NCI-H2171 treated with DMSO at 0.1 percent for 48 hours (cell line): ENCODE data around the gene PSMD4.
"Not testable (repeated sequence)": the region's sequence is repeated elsewhere in the genome, so short reads cannot be mapped to it uniquely, and the experiment has no call there.

Experiments used
- DNase-seq: peaks from one replicate; lab custom pipeline; 2025; lab: John Stamatoyannopoulos, UW

Gene PSMD4

DNA sequence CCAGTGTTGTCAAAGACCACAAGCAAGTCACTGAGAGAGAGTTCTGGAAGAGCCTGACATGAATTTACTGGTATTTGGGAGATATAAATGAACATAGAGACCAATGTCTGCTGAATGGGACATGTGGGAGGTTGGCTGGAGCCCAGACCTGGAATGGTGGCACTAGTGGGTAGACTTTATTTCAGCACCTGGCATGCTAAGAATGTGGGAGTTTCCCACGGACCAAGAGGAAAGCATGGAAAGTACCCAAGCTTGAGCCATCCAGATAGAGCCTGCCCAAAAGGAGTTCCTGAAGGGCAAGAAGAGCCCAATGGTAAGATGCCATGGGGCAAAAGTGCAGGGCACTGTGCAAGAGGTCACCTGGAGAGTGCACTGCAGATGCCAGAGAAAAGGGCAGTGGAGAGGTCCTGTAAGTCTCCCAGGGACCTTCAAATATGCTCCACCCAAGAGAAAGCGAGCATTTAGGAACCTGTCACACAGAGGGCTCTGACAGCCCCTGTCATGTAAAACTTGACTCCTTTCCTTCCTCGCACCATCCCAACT is 19.5 kb downstream of the PSMD4 start:
- DNase-seq = no peak

DNA sequence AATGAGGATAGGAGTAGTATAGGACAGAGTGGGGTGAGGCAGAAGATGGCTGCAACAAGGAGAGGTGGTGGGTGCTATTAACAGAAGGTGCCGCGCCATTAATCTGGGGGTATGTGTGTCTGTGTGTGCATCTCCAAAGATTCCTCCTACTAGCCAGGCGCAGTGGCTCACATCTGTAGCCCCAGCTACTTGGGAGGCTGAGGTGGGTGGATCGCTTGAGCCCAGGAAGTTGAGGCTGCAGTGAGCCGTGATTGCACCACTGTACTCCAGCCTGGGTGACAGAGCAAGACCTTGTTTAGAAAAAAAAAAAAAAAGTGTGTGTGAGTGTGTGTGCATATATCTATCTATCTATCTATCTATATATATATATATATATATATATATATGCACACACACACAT is 20.8 kb downstream of the PSMD4 start:
- not testable (repeated sequence) for DNase-seq

DNA sequence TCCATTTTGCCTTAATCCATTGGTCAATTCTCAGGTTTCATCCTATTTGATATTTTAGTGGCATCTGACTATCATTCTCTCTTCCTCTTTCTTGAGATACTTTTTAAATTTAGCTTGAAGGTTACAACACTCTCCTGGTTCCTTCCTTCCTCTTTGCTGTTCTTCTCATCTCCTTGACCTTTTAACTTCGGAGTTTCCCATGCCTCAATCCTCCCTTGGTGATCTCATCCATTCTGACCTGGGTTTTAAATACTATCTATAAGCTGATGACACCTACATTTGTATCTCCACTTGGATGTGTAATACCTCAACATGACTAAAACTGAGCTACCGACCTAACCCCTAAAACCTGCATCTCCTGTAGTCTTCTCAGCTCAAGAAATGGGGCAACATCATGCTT is 22.7 kb downstream of the PSMD4 start:
- no peak for DNase-seq

DNA sequence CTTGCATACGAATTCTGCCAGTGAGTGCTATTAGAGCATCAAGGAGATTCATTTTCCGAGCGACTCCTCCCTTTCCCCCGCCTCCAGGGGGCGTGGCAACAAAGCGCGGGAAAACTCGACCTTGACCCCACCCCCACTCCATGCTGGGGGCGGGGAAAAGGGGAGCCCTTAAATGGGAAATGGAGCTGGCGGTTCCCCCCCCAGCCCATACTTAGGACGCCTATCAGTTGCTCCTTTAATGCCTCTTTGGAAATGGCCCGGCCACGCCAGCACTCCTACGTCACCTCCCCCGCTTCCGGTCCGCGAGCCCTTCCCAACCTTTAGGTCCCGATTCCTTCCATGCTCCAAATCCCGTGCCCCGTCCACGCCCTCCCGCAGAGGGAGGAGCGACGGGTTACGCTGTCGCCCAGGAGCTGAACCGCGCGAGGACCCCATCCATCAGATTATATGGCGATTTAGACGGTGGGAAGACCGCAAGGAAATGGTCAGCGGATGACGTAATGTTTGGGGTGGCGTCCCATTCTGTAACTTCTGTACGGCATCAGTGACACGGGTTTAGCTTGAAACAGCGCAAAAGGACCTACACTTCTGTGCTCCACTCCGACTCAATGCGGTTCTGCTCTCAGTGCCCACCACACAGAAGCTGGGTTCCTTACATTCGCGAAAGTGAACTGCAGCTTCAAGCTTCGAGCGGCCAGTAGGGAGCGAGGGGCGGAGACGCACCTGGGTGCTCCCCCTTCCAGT is 26.9 kb downstream of the PSMD4 start:
- peak; percentile 96 for DNase-seq

DNA sequence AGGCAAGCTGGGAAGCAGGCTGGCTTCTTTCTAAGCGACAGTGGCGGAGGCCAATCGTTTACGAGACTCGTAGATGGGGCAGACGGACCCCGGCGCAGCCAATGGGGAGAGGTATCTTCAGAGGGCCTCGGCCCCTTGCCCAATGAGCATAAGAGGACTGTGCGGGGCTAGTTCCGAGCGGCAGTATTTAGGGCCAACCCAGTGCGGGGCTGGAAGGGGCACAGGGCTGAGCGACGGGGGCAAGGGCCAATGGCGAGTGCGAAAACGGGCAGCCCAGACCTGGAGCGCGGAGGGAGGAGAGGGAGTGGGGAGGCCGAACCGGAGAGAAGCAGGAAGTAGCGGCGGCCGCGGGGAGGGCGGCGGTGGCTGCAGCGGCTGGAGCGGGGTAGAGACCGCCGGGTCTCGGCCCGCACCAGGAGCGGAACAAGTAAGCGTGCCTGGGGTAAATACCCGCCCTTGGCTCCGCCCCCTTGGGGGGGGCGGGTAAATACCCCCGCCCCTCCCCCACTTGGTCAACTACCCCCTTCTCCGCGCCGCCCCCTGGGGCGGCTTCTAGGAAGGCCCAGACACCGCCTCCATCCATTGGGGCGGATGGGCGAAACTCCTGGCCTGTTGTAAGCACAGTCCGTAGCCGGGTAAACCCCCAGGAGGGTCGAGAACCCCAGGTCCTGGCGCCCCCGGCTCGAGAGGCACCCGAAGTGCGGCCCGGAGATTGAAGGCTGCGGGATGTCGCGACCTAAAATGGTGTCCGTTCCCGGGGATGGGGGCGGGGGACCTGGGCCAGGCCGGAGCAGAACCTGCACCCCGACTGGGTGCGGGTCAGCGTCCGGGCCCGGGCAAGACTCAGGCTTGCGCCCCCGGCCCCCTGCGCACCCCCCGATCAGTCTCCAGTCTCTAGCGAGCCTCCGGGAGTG is 27.7 kb downstream of the PSMD4 start, which contains the start of gene ZNF687:
ZNF687 (plus strand) TSS at position 331 of the 914 bp plus-strand sequence. CDS start 3,993 bp downstream, outside the sequence.
- peak; percentile 100 for DNase-seq

DNA sequence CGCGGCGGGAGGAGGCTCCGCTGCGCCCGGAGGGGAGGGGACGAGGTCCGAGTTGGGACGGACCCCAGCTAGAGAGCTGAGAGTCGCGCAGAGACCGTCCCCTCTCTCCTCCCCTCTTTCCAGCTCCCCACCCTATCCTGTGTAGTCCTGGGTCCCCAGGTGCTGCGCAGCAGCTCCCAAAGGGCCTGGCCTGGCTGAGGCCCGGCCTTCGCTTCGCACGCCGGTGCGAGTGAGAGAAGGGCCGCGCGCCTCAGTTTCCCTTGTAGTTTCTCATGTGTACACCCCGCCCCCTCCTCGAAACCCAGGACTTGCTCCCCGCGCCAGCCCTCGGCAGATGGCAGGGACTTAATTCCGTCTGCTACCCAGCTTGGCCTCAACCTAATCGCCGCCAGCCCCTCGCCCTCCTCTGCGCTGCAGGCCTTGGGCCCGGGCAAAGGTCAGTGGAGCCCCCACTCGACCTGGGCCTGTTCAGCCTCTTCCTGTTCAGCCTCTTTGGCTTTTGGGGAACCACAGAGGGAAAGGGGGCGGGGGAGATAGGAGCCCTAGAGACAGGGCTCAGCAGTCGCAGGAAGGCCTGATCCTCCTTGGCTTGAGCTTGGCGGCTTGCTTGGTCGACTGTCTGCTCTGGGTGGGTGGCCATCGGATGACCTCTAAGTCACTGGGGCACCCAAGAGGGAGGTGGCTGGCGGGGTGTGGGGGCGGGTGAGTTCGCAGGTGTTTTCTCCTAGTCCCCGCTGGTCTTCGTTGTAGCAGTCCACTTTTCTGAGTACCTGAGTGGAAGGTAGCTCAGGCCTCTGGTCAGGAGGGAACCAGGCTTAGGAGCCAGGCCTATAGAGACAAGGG is 28.6 kb downstream of the PSMD4 start:
- DNase-seq = peak; percentile 22

DNA sequence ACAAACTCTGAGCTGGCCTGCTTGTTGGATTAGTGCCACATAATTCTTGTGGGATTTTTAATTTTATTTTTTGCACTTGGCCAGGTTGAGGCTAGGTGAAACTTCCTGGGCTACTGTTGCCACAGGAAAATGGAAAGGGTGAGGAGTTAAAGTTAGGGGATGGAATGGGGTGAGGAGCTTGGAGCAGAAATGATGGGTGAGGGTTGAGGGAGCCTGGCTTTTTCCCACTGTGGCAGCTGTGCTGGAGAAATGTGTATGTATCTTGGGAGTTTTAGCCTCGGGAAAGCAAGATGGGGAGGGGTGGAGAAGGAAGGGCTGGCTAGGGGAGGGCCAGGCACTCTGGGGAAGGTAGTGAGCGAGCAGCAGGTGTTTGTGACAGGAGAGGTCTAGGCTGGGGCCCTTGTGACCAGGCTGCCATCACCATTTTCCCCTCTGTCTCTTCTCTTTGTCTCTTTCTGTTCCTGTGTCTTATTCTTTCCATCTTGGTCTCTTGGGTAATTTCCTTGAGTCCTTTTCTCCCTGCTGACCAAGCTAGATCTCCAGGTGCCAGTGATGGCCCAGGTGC is 29.6 kb downstream of the PSMD4 start:
- DNase-seq = no peak

DNA sequence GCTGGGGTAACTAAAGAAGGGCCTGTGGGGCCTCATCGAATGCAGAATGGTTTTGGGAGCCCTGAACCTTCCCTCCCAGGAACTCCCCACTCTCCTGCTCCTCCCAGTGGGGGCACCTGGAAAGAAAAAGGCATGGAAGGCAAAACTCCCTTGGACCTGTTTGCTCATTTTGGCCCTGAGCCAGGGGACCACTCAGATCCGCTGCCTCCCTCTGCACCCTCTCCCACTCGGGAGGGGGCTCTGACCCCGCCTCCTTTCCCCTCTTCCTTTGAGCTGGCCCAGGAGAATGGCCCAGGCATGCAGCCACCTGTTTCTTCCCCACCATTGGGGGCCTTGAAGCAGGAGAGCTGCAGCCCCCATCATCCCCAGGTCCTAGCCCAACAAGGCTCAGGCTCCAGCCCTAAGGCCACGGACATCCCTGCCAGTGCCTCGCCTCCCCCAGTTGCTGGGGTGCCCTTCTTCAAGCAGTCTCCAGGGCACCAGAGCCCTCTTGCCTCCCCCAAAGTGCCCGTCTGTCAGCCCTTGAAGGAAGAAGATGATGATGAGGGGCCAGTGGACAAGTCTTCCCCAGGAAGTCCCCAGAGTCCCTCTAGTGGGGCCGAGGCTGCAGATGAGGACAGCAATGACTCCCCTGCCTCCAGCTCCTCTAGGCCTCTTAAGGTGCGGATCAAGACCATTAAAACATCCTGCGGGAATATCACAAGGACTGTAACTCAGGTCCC is 32.2 kb downstream of the PSMD4 start:
- no peak for DNase-seq

DNA sequence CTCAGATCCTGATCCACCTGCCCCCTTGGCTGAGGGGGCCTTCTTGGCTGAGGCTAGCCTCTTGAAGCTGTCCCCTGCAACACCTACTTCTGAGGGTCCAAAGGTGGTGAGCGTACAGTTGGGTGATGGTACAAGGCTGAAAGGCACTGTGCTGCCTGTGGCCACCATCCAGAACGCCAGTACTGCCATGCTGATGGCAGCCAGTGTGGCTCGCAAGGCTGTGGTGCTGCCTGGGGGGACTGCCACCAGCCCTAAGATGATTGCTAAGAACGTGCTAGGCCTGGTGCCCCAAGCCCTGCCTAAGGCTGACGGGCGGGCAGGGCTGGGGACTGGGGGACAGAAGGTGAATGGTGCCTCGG is 32.8 kb downstream of the PSMD4 start:
- DNase-seq = no peak

DNA sequence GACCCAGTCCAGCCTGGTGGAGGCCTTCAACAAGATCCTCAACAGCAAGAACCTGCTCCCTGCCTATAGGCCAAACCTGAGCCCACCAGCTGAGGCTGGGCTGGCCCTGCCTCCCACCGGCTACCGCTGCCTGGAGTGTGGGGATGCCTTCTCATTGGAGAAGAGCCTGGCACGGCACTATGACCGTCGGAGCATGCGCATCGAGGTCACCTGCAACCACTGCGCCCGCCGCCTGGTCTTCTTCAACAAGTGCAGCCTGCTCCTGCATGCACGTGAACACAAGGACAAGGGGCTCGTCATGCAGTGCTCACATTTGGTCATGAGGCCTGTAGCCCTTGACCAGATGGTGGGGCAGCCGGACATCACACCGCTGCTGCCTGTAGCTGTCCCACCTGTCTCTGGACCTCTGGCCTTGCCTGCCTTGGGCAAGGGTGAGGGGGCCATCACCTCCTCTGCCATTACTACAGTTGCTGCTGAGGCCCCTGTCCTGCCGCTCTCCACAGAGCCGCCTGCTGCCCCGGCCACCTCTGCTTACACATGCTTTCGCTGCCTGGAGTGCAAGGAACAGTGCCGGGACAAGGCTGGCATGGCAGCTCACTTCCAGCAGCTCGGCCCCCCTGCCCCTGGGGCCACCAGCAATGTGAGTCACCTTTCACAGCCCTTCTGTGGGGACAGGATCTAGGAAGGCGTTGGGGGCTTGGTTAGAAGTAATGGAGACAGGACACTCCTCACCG is 33.4 kb downstream of the PSMD4 start:
- no peak for DNase-seq

DNA sequence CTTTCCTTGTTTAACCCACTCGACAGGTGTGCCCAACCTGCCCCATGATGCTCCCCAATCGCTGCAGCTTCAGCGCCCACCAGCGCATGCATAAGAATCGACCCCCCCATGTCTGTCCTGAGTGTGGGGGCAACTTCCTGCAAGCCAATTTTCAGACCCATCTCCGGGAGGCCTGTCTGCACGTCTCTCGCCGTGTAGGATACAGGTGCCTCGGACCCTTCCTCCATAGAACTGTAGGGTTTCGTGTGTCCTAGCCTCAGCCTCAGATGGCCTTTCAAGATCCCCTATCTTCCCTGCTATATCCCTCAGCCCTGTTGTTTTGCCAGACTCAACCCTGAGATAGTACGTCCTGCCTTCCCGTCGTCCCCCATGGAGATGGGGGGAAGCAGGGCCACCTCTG is 34.0 kb downstream of the PSMD4 start:
- no peak for DNase-seq

DNA sequence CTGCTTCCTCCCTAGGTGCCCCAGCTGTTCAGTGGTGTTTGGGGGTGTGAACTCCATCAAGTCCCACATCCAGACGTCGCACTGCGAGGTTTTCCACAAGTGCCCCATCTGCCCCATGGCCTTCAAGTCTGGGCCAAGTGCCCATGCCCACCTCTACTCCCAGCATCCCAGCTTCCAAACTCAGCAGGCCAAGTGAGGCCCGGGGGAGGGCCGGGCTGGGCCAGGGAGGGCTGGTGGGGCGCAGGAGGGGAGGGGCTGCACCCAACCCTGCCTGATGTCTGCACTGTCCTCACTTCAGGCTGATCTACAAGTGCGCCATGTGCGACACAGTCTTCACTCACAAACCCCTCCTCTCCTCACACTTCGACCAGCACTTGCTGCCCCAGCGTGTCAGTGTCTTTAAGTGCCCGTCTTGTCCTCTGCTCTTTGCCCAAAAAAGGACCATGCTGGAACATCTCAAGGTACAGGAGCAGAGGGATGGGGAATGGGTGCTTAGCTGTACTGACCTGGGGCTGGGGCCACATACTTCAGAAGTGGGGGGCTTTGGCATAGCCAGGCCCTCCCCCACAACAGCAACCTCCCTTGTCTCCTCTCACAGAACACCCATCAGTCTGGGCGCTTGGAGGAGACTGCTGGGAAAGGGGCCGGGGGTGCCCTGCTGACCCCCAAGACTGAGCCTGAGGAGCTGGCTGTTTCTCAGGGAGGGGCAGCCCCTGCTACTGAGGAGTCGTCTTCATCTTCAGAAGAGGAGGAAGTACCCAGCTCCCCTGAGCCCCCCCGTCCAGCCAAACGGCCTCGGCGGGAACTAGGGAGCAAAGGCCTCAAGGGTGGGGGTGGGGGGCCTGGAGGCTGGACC is 34.8 kb downstream of the PSMD4 start:
- no peak for DNase-seq

DNA sequence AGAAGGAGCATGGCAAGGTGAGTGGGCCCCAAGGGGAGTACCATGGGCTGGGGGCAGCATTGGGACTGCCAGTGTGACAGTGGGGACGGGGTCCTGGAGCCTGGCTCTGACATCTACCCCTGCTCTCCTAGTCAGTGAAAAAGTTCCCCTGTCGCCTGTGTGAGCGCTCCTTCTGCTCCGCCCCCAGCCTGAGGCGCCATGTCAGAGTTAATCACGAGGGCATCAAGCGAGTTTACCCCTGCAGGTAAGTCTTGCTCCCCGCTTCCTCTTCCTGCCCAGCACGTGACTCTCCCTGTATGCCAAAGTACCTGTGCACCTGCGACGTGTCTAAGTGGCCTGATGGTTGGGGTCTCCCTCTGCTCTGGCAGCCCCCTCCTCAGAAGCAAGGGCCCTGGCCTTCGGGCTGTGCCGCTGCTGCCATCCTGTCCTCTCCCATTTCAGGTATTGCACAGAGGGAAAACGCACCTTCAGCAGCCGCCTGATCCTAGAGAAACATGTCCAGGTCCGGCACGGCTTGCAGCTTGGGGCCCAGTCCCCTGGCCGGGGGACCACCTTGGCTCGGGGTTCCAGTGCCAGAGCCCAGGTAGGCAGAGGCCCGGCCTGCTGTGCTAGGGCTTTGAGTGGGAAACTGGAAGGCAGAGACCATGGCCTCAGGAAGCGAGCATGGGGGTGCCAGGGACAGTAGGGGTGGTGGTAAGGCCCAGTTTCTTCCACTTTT is 35.6 kb downstream of the PSMD4 start:
- no peak for DNase-seq

DNA sequence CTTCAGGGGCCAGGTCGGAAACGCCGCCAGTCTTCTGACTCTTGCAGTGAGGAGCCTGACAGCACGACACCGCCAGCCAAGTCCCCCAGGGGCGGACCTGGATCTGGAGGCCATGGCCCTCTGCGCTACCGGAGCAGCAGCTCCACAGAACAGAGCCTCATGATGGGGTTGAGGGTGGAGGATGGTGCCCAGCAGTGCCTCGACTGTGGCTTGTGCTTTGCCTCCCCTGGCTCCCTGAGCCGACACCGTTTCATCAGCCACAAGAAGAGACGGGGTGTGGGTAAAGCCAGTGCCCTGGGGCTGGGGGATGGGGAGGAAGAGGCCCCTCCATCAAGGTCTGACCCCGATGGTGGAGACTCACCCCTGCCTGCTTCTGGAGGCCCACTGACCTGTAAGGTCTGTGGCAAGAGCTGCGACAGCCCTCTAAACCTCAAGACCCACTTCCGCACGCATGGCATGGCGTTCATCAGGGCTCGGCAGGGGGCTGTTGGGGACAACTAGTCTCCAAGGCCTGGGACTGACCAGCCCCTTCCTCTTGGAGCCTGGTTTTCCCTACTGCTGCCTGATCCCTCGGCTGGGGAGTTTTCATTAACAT is 36.3 kb downstream of the PSMD4 start:
- DNase-seq = no peak

DNA sequence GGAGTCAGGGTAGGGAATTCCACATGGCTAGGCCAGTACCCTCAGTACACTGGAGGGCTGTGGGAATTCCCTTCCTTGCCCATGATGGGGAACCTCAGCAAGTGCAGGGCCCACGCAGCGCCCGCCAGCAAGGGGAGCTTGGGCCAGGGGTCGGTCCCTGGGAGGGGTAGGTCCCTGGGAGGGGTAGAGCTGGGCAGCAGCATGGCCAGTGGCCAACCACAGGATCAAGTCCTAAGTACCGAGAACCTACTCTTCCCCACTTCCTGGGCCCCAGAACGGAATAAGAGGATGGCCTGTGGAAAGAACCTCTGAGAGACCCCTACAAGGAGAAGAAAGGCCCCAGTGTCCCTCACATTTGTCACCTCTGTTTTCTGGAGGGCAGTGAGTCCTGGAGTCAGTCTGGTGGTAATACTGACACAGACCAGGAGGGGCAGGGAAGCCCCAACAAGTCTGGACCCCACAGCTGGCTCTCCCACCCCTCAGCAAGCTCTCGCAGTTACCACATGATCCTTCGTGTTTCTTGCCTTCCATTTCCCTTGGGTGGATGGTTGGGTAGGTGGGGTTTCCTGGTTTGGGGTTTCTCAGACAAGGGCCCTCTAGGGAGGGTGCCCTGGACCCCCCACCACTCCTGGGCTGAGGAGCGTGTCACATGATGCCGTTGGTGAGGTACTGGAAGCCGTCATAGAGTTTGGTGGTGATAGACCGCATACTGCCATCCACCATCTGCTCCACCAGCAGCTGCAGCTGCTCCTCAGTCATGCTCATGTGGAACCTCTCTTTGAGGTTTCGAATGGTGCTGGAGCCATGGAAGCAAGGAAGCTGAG is 37.9 kb downstream of the PSMD4 start:
- peak; percentile 38 for DNase-seq

DNA sequence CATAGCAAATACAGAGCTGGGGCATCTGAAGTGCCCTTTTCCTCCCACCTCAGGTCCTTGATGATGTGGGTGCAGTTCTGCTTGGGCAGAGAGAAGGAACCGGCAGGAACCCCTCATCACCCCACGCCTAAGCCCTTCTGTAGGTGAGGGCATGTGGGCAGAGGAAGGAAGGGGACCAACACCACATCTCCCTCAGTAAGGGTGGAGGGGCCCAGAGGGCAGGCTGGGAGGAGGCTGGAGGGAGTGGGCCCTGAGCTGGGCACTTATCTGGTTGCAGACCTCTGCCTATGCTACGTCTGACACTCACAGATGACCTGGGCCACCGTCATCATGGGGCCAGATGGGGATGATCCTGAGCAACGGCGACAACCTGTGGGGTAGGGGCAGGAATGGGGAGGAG is 38.6 kb downstream of the PSMD4 start:
- no peak for DNase-seq

DNA sequence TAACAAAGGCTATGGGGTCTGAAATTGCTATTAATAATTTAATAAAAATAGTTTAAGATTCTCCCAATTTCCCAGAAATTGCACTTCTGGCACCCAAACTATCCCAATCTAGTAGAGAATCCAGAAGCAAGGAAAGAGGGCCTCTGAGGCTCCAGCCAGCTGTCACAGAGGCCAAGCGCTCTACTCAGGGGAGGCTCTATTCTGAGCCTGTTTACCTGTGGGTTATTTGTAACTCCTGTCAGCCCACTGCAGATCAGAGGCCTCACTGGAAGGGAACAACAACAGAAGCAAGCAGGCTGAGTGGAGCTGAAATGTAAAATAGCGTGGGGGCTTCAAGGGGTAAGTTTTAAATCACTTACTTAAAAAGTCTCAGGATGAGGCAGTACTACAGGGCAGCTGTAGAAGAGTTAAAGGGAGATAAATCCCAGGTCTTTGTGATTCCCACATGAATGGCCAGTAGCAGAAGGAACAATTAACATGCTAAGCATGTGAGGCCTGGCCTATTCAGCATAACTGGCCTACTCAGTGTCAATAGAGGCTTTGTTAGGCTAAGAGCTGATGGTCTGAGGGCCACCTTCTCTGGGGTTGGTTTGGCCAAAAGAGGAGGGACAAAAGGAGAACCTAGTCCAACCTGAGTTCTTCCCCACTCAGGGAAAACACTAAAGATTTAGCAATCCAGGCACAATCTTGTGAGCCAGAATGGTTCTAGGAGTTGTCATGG is 40.4 kb downstream of the PSMD4 start:
- no peak for DNase-seq
